Stimulated activated CD8-positive, alpha-beta memory T cell treated with anti-CD3 and anti-CD28 coated beads, Interleukin-12 subunit alpha, Interleukin-12 subunit beta, amount 100 ng/mL, for 1 hour (primary cell): ENCODE measurements around the gene EIF4G1.
"Not testable (repeated sequence)": the region's sequence is repeated elsewhere in the genome, so short reads cannot be mapped to it uniquely, and the experiment has no call there.

ENCODE experiments used
- DNase-seq: peaks from one replicate; pipeline ENCODE4 v3.0.0-alpha.2; 2020; ENCODE audit warnings: low read depth

Gene EIF4G1, protein sequence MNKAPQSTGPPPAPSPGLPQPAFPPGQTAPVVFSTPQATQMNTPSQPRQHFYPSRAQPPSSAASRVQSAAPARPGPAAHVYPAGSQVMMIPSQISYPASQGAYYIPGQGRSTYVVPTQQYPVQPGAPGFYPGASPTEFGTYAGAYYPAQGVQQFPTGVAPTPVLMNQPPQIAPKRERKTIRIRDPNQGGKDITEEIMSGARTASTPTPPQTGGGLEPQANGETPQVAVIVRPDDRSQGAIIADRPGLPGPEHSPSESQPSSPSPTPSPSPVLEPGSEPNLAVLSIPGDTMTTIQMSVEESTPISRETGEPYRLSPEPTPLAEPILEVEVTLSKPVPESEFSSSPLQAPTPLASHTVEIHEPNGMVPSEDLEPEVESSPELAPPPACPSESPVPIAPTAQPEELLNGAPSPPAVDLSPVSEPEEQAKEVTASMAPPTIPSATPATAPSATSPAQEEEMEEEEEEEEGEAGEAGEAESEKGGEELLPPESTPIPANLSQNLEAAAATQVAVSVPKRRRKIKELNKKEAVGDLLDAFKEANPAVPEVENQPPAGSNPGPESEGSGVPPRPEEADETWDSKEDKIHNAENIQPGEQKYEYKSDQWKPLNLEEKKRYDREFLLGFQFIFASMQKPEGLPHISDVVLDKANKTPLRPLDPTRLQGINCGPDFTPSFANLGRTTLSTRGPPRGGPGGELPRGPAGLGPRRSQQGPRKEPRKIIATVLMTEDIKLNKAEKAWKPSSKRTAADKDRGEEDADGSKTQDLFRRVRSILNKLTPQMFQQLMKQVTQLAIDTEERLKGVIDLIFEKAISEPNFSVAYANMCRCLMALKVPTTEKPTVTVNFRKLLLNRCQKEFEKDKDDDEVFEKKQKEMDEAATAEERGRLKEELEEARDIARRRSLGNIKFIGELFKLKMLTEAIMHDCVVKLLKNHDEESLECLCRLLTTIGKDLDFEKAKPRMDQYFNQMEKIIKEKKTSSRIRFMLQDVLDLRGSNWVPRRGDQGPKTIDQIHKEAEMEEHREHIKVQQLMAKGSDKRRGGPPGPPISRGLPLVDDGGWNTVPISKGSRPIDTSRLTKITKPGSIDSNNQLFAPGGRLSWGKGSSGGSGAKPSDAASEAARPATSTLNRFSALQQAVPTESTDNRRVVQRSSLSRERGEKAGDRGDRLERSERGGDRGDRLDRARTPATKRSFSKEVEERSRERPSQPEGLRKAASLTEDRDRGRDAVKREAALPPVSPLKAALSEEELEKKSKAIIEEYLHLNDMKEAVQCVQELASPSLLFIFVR (N-terminal part only)

DNA sequence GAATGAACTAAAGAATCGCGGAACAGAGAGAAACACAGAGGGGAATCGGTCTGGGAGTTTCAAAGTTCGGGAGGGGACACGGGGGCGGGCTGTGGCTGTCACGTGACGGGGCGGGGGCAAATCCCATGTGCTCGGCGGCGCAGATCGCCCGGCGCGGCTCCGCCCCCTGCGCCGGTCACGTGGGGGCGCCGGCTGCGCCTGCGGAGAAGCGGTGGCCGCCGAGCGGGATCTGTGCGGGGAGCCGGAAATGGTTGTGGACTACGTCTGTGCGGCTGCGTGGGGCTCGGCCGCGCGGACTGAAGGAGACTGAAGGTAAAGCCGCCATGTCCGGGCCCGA, at the start of gene EIF4G1:
Gene EIF4G1 (plus strand): TSS at position 244 of the 337 bp plus-strand sequence. CDS start 1,191 bp downstream, outside the sequence.
- DNase-seq: peak; percentile 88

GRCh38 chr3:184267249-184267648, 47.2 kb upstream of the EIF4G1 start:
- DNase-seq: not testable (repeated sequence)

DNA sequence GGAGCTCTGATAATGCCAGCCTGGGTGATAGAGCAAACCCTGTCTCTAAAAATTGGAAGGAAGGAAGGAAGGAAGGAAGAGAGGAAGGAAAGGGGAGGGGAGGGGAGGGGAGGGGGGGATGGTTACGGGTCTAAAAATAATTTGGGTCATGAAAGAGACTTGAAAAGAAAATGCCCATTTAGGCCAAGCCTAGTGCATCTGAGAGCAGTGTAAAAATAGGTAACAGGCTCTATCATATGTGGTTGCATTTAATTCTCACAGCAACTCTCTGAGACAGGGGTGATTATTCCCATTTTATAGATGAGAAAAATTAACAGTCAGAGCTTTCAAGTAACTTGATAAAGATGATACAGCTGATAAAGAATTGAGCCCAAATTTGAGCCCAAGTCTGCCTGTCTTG, 42.1 kb upstream of the EIF4G1 start:
- DNase-seq: no peak

DNA sequence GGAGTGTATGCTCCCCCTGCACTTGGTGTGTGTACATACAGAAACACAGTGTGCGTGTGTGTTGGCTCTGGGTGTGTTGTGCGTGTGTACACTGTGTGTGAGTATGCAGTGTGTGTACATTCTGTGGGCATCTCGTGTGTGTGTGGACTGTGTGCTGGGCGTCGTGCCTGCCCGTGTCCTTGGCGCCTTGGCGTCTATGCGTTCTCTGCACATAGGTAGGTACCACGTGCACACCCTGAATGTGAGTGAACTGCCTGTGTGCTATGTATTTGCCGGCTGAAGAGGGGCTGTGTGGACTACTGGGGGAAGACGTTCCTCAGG, 39.1 kb upstream of the EIF4G1 start:
- DNase-seq: no peak

GRCh38 chr3:184275961-184276910, 38.2 kb upstream of the EIF4G1 start, which contains the start of gene ECE2:
Gene ECE2 (plus strand): TSS chr3:184276022. CDS start chr3:184276154, 132 bp downstream.
- DNase-seq: no peak

DNA sequence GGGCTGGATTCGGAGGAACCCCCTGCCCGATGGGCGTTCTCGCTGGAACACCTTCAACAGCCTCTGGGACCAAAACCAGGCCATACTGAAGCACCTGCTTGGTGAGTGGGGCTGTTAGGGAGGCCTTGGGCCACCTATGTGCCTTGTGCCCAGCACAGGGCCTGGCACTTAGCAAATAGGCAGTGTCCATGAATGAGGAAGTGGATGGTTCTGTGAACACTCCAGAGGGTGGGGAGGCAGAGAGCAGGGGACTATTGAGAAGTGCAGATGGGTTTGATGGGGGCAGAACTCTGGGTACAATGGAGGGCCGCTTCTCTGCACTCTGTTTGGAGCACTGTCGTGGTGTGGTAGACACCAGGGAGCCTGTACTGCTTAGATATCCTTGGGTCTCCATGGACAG, 37.0 kb upstream of the EIF4G1 start:
- no peak for DNase-seq

- DNase-seq: no peak
Observed at GRCh38 chr3:184282941-184283340, 31.5 kb upstream of the EIF4G1 start.

- no peak for DNase-seq
Observed at GRCh38 chr3:184283681-184284080, 30.7 kb upstream of the EIF4G1 start.

GRCh38 chr3:184284696-184285095, 29.7 kb upstream of the EIF4G1 start:
- no peak for DNase-seq

GRCh38 chr3:184289426-184289938, 24.9 kb upstream of the EIF4G1 start:
- DNase-seq: peak; percentile 33

DNA sequence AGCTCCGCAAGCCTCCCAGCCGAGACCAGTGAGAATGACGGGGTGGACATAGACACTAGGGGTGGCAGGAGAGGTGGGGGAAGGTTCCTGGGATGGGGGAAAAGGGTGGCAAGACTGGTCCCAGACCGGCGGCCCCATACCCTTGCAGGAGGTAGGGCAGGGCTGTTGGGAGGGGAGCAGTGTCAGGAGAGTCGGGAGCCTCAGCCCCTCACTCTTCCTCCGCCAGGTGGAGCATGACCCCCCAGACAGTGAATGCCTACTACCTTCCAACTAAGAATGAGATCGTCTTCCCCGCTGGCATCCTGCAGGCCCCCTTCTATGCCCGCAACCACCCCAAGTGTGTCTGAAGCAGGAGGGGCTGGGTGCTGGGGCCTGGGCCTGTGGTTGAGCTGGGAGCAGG, 24.1 kb upstream of the EIF4G1 start:
- no peak for DNase-seq

DNA sequence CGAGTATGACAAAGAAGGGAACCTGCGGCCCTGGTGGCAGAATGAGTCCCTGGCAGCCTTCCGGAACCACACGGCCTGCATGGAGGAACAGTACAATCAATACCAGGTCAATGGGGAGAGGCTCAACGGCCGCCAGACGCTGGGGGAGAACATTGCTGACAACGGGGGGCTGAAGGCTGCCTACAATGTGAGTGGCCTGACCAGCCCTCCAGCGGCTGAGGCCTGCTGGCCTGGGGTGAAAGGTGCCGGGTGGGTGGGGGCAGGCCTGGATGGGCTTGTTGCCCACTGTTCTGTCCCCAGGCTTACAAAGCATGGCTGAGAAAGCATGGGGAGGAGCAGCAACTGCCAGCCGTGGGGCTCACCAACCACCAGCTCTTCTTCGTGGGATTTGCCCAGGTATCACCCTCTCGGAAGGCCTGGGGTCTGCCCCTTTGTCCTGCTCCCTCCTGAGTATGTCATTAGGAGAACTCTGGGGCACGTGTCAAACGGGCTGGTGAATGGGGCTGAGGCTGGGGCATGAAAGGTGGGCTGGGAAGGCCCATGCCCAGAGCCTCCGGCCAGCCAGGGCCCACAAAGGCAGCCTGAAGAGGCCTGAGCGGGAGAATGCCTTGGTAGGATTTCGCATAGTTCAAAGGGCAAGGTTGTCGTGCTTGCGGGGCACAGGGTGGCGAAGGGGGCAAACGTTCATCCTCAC, 23.2 kb upstream of the EIF4G1 start:
- no peak for DNase-seq

- DNase-seq: no peak
Observed at GRCh38 chr3:184291738-184292445, 22.5 kb upstream of the EIF4G1 start.

- no peak for DNase-seq
Observed at GRCh38 chr3:184295771-184296170, 18.6 kb upstream of the EIF4G1 start.

GRCh38 chr3:184296616-184297015, 17.8 kb upstream of the EIF4G1 start:
- DNase-seq: no peak

DNA sequence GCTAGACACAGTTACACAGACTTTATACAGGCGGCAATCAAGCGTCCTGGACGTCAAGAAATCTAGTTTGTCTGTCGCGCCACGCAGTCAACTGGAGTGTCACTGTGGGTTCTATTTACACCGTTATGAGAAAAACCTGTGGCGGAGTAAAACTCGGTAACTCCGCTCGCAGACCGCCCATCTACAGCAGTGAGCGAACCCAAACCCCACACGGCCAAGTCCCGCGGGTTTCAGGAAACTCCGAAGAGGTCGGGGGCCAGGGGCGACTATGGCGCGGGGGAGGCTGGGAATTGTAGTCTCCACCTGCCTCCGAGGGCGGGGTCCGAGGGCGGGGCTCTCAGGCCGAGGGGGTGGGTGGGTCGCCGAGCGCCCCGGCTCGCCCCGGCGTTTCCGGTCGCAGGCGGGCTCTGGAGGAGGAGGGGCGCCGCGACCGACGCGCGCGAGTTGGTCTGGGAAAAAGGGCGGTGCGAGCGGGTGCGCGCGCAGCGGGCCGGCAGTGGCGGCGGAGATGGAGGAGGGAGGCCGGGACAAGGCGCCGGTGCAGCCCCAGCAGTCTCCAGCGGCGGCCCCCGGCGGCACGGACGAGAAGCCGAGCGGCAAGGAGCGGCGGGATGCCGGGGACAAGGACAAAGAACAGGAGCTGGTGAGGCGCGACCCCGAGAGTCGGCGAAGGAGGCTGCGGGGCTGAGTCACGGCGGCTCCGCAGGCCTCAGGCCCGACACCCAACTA, 15.5 kb upstream of the EIF4G1 start, which contains the start of gene PSMD2:
Gene PSMD2 (plus strand): TSS at position 483 of the 729 bp plus-strand sequence. CDS start 26 bp downstream, at position 509.
- peak; percentile 96 for DNase-seq

- no peak for DNase-seq
Observed at GRCh38 chr3:184299488-184300377, 14.7 kb upstream of the EIF4G1 start.

DNA sequence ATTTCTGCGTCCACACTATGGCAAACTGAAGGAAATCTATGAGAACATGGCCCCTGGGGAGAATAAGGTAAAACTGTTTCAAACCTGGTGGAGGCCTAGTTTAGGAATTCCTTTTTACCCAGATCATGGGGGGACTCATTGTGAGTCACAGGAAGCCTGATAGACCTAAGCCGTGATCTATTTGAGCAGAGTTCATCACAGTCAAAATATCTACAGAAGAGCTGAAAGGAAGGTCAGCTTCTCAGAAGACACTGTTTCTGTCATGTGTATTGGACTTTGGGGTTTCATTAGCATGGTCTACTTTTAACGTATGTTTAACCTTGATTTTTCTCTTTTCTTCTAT, 14.1 kb upstream of the EIF4G1 start:
- DNase-seq: no peak
